Spleen (tissue), 11 donors: ENCODE data around the gene ATRIP. TPM values are rescaled to one million over a fixed set of nuclear protein-coding genes. Genes with fewer than 3 reads are reported as not detected.

Experiments used
- DNase-seq: peaks from one replicate; pipeline ENCODE4 v3.0.0-alpha.2; 2020
- H3K27ac ChIP-seq, 8 donors: fragments of 200-600 bp; sonication (generic) in 7 of 8; 1 replicate in 4 of 8; 2 replicates in 4 of 8; pipeline versions ENCODE4 v1.5.0 to v1.8.0; 2016 to 2021; ENCODE audit warnings: inconsistent platforms in 4 of 8, mild to moderate bottlenecking in 4 of 8, moderate library complexity in 1 of 8
- H3K27me3 ChIP-seq, 7 donors: fragments of 200-600 bp; sonication (generic) in 6 of 7; replicated peaks in 1 of 7; 1 replicate in 4 of 7; 2 replicates in 3 of 7; pipeline versions ENCODE4 v1.5.0 to v1.8.0; 2016 to 2021; ENCODE audit warnings: inconsistent platforms in 3 of 7, mild to moderate bottlenecking in 1 of 7
- H3K36me3 ChIP-seq, 6 donors: fragments of 200-600 bp; sonication (generic) in 5 of 6; 1 replicate in 4 of 6; 2 replicates in 2 of 6; pipeline versions ENCODE4 v1.5.0 to v1.8.0; 2016 to 2021; ENCODE audit warnings: inconsistent platforms in 2 of 6
- H3K4me1 ChIP-seq, 6 donors: fragments of 200-600 bp; sonication (generic) in 5 of 6; 1 replicate in 3 of 6; 2 replicates in 3 of 6; pipeline versions ENCODE4 v1.5.0 to v1.8.0; 2016 to 2021; ENCODE audit warnings: inconsistent platforms in 3 of 6
- H3K4me3 ChIP-seq, 8 donors: fragments of 200-600 bp; sonication (generic) in 7 of 8; 1 replicate in 4 of 8; 2 replicates in 4 of 8; pipeline versions ENCODE4 v1.5.0 to v1.8.0; 2016 to 2021; ENCODE audit warnings: inconsistent platforms in 4 of 8, mild to moderate bottlenecking in 4 of 8, moderate library complexity in 2 of 8
- H3K9me3 ChIP-seq, 8 donors: fragments of 200-600 bp; sonication (generic) in 7 of 8; 1 replicate in 4 of 8; 2 replicates in 4 of 8; pipeline versions ENCODE4 v1.5.0 to v1.8.0; 2016 to 2021; ENCODE audit warnings: inconsistent platforms in 4 of 8
- CTCF ChIP-seq, 11 experiments: fragments of 200-600 bp in 7 of 11; fragments of 450-650 bp in 4 of 11; sonication (generic) in 4 of 11; IDR thresholded peaks in 8 of 11; conservative IDR thresholded peaks in 3 of 11; 1 replicate in 7 of 11; 2 replicates in 4 of 11; pipeline versions ENCODE4 v1.4.0 to v1.8.0; 2016 to 2021; ENCODE audit warnings: antibody characterized with exemption in 11 of 11, inconsistent platforms in 4 of 11, mild to moderate bottlenecking in 1 of 11
- POLR2A ChIP-seq, 3 donors: fragments of 450-650 bp; IDR thresholded peaks; one replicate each; pipeline ENCODE4 v1.5.1; 2017; ENCODE audit warnings: antibody characterized with exemption in 3 of 3, mild to moderate bottlenecking in 1 of 3
- POLR2AphosphoS5 ChIP-seq, 3 donors: sonication (generic); formaldehyde crosslinking; IDR thresholded peaks; one replicate each; pipeline ENCODE4 v1.5.1; 2017; ENCODE audit warnings: antibody characterized with exemption in 3 of 3
- WGBS, 5 donors: extraction: QIAGEN DNeasy Blood & Tissue Kit in 3 of 5; methylation state at CpG; one replicate each; pipeline versions ENCODE4 v1.1.5 to v1.1.7; 2013 to 2018; 5-methylcytosine and 5-hydroxymethylcytosine counted together
- intact Hi-C: fragments of 100-400 bp; cut with DNase I; formaldehyde crosslinking; loops from one replicate; pipeline ENCODE4 v1.15.0; 2023; ENCODE audit warnings: low total_unique reads
- polyA plus RNA-seq, 3 donors: library from polyadenylated mRNA; stranded (reverse); fragments of 200-250 nt; gene quantifications; one replicate each; pipeline ENCODE4 v1.2.1, GENCODE V29; 2013
- total RNA-seq, 7 donors: library from RNA; depleted of rRNA in 3 of 7; stranded (reverse); fragments of >200 nt in 3 of 7; fragmentation: NEBNext Ultra II Directional in 4 of 7; extraction: Animal tissue kit (Norgen Biotek cat#: 25700) in 4 of 7; gene quantifications; one replicate each; pipeline versions ENCODE4 v1.1.0 to v1.2.1, GENCODE V29; 2016 to 2021
- donor health status: healthy with polysubstance abuse.
- donor health status: DM: no; HTN: no; CAD: no; lungs with moderate emphysema.
- donor health status: DM: no; HTN: no; CAD: no.
- donor health status: Bipolar disorder and iron deficiency.
- donor health status: healthy.
- donor health status: DM: no; HTN: no; CAD: no.
- donor health status: DM: yes; HTN: yes; CAD: no.

ATRIP gene
- total and polyA plus RNA-seq, 10 donors: 5.2 to 10.0 (median 6.8) TPM

- WGBS, 5 donors: 58 to 85% (median 75%) methylated on average over 7 of the region's 7 CpGs
Observed at GRCh38 chr3:48467473-48468267, 21.1 kb downstream of the ATRIP start.

GRCh38 chr3:48468329-48468731, 21.8 kb downstream of the ATRIP start:
- WGBS, 5 donors: 84 to 89% (median 85%) methylated on average over 3 to 8 of the region's 8 CpGs

More at GRCh38 chr3:48467473-48468267, 21.1 kb downstream of the ATRIP start:
- intact Hi-C loops: no loop called here
- H3K4me1 ChIP-seq: peaks cover 57 to 84% (median 78%) of the 10 kb centered on the region in 6 donors
- peak overlapping the region; percentile 92 to 99 (median 98) for H3K27ac ChIP-seq
- peak; percentile 54 for DNase-seq
- H3K4me3 ChIP-seq: peak overlapping the region; percentile 39 to 92 (median 67)
- H3K27me3 ChIP-seq: no peaks in the 10 kb centered on the region
- H3K9me3 ChIP-seq: no peaks in the 10 kb centered on the region
- H3K36me3 ChIP-seq: peaks cover 0 to 73% (median 31%) of the 10 kb centered on the region in 6 donors
- no peak for TF ChIP-seq POLR2AphosphoS5 (IDR thresholded peaks at IDR 0.05)
- TF ChIP-seq POLR2A (IDR thresholded peaks at IDR 0.05): no peak
- no peak for TF ChIP-seq CTCF (IDR thresholded peaks at IDR 0.05 in 8 of 11, conservative IDR thresholded peaks at IDR 0.05 in 3 of 11)

GRCh38 chr3:48469046-48469915, 22.7 kb downstream of the ATRIP start:
- intact Hi-C loops: no loop called here
- H3K4me3 ChIP-seq: peak overlapping the region in 1 of 8 donors; percentile 39
- peaks cover 0 to 57% (median 31%) of the 10 kb centered on the region in 6 donors for H3K36me3 ChIP-seq
- WGBS, 5 donors: 76 to 87% (median 82%) methylated on average over 25 to 29 of the region's 29 CpGs
- TF ChIP-seq POLR2AphosphoS5 (IDR thresholded peaks at IDR 0.05) (peak in 1 of 3 donors; percentile 45), CTCF (IDR thresholded peaks at IDR 0.05 in 8 of 11, conservative IDR thresholded peaks at IDR 0.05 in 3 of 11) (no peak)
- H3K27me3 ChIP-seq: no peaks in the 10 kb centered on the region
- peaks cover 64 to 98% (median 88%) of the 10 kb centered on the region in 6 donors for H3K4me1 ChIP-seq
- DNase-seq: peak; percentile 73
- H3K27ac ChIP-seq: peak overlapping the region in 6 of 8 donors; percentile 40 to 99 (median 97)
- H3K9me3 ChIP-seq: no peaks in the 10 kb centered on the region

More at GRCh38 chr3:48468329-48468731, 21.8 kb downstream of the ATRIP start:
- H3K36me3 ChIP-seq: peaks cover 0 to 66% (median 31%) of the 10 kb centered on the region in 6 donors
- peak; percentile 73 for DNase-seq
- intact Hi-C loops: no loop called here
- no peaks in the 10 kb centered on the region for H3K9me3 ChIP-seq
- H3K27me3 ChIP-seq: no peaks in the 10 kb centered on the region
- H3K4me1 ChIP-seq: peaks cover 59 to 88% (median 82%) of the 10 kb centered on the region in 6 donors
- H3K4me3 ChIP-seq: peak overlapping the region in 2 of 8 donors; percentile 58 to 92
- H3K27ac ChIP-seq: peak overlapping the region; percentile 29 to 99 (median 97)
- TF ChIP-seq CTCF (IDR thresholded peaks at IDR 0.05 in 8 of 11, conservative IDR thresholded peaks at IDR 0.05 in 3 of 11): no peak
- no peak for TF ChIP-seq POLR2A (IDR thresholded peaks at IDR 0.05)
- TF ChIP-seq POLR2AphosphoS5 (IDR thresholded peaks at IDR 0.05): peak in 2 of 3 donors; percentile 21 to 47
